GM12873 (cell line): Measurements from ENCODE around the gene BCL2L11.

Experiments used
- CTCF ChIP-seq: IDR thresholded peaks from 2 replicates; pipeline ENCODE4 v1.5.1; 2012; ENCODE audit warnings: low read depth, mild to moderate bottlenecking, moderate library complexity, low read length, control low read depth; ENCODE audit not compliant: insufficient read depth; ENCODE audit errors: missing control alignments

Gene BCL2L11

GRCh38 chr2:111138839-111139238 lies 18.1 kb downstream of the BCL2L11 start:
- no peak for TF ChIP-seq CTCF

- TF ChIP-seq CTCF = no peak
Observed at GRCh38 chr2:111139637-111140317, 19.1 kb downstream of the BCL2L11 start.

GRCh38 chr2:111140815-111141214 lies 20.1 kb downstream of the BCL2L11 start:
- TF ChIP-seq CTCF = no peak

- no peak for TF ChIP-seq CTCF
Observed at GRCh38 chr2:111142101-111142500, 21.4 kb downstream of the BCL2L11 start.

GRCh38 chr2:111143107-111143842 lies 22.6 kb downstream of the BCL2L11 start:
- TF ChIP-seq CTCF = no peak

GRCh38 chr2:111143843-111144198 lies 23.1 kb downstream of the BCL2L11 start:
- no peak for TF ChIP-seq CTCF

- no peak for TF ChIP-seq CTCF
Observed at GRCh38 chr2:111145103-111145760, 24.5 kb downstream of the BCL2L11 start.
